CD4-positive, alpha-beta T cell (primary cell): Measurements from ENCODE around the gene CHD9NB. TPM values are rescaled to one million over a fixed set of nuclear protein-coding genes. Genes with fewer than 3 reads are reported as not detected.

Experiments used
- ATAC-seq: fragments of 200-7000 bp; cut with Tn5 transposase; one replicate; pipeline ENCODE4 v1.10.0; 2022; ENCODE audit warnings: mild to moderate bottlenecking; ENCODE audit not compliant: poor library complexity
- CTCF ChIA-PET: fragments of 350-600 bp; sonication (Branson Sonifier 250); formaldehyde crosslinking; loops from one replicate; lab custom pipeline; 2021; ENCODE audit warnings: antibody characterized with exemption, inconsistent platforms; lab: Charles Lee
- POLR2A ChIA-PET: fragments of 350-600 bp; sonication (Branson Sonifier 250); formaldehyde crosslinking; loops from one replicate; lab custom pipeline; 2021; ENCODE audit warnings: antibody characterized with exemption, inconsistent platforms; lab: Charles Lee
- DNase-seq, 14 experiments: peaks; one replicate each; pipeline ENCODE4 v3.0.0-alpha.2; 2013 to 2020; ENCODE audit warnings: mixed read lengths in 2 of 14
- H3K27ac ChIP-seq, 2 donors: one replicate each; pipeline versions ENCODE4 v1.5.1 to v1.7.0; 2013; ENCODE audit warnings: low read length in 2 of 2, low read depth in 1 of 2, mild to moderate bottlenecking in 1 of 2
- H3K27me3 ChIP-seq, 2 experiments: 1 replicate in 1 of 2; 2 replicates in 1 of 2; pipeline versions ENCODE4 v1.6.1 to v1.7.0; 2013; ENCODE audit warnings: low read length in 2 of 2, control low read depth in 1 of 2, mild to moderate bottlenecking in 1 of 2, moderate library complexity in 1 of 2; ENCODE audit not compliant: insufficient read depth in 2 of 2, control insufficient read depth in 1 of 2
- H3K36me3 ChIP-seq: one replicate; pipeline ENCODE4 v1.6.1; 2013; ENCODE audit warnings: low read length, control low read depth; ENCODE audit not compliant: insufficient read depth
- H3K4me1 ChIP-seq: one replicate; pipeline ENCODE4 v1.6.1; 2013; ENCODE audit warnings: low read length, control low read depth; ENCODE audit not compliant: insufficient read depth
- H3K4me3 ChIP-seq: one replicate; pipeline ENCODE4 v1.5.1; 2013; ENCODE audit warnings: mild to moderate bottlenecking, low read length, moderate library complexity
- H3K9me3 ChIP-seq, 2 experiments: 1 replicate in 1 of 2; 2 replicates in 1 of 2; pipeline versions ENCODE4 v1.6.1 to v1.7.0; 2013; ENCODE audit warnings: low read length in 2 of 2, mild to moderate bottlenecking in 2 of 2, control low read depth in 1 of 2, moderate library complexity in 1 of 2; ENCODE audit not compliant: control insufficient read depth in 1 of 2, insufficient read depth in 1 of 2
- H3K27ac Mint-ChIP-seq: one replicate; pipeline ENCODE4 v1.8.0; 2020; ENCODE audit warnings: mixed read lengths
- H3K27me3 Mint-ChIP-seq: one replicate; pipeline ENCODE4 v1.8.0; 2021; ENCODE audit warnings: mixed read lengths
- H3K36me3 Mint-ChIP-seq: one replicate; pipeline ENCODE4 v1.8.0; 2021; ENCODE audit warnings: low read depth, mixed read lengths
- H3K4me1 Mint-ChIP-seq: one replicate; pipeline ENCODE4 v1.8.0; 2021; ENCODE audit warnings: low read depth, mixed read lengths
- H3K4me3 Mint-ChIP-seq: one replicate; pipeline ENCODE4 v1.8.0; 2020; ENCODE audit warnings: mild to moderate bottlenecking, mixed read lengths
- H3K9me3 Mint-ChIP-seq: one replicate; pipeline ENCODE4 v1.8.0; 2020; ENCODE audit warnings: mixed read lengths
- intact Hi-C, 2 experiments: fragments of 100-400 bp; cut with DNase I in 1 of 2; cut with micrococcal nuclease in 1 of 2; formaldehyde crosslinking; loops; one replicate each; pipeline versions ENCODE4 v1.15.1 to v1.9.0; 2023 to 2025; cut with DNase I, micrococcal nuclease
- total RNA-seq, 174 experiments: library from RNA in 2 of 174; stranded (reverse) in 2 of 174; gene quantifications; one replicate each; pipeline ENCODE4 v1.2.3 and lab custom pipeline; 2021 to 2026
- TF ChIP-seq, protein P1 (sequence below): fragments of 200-600 bp; IDR thresholded peaks from one replicate; pipeline ENCODE4 v1.8.0; 2022; ENCODE audit warnings: antibody characterized with exemption, mild to moderate bottlenecking

CHD9NB gene
- total RNA-seq, 2 experiments from 2014 or later, result not detected

DNA sequence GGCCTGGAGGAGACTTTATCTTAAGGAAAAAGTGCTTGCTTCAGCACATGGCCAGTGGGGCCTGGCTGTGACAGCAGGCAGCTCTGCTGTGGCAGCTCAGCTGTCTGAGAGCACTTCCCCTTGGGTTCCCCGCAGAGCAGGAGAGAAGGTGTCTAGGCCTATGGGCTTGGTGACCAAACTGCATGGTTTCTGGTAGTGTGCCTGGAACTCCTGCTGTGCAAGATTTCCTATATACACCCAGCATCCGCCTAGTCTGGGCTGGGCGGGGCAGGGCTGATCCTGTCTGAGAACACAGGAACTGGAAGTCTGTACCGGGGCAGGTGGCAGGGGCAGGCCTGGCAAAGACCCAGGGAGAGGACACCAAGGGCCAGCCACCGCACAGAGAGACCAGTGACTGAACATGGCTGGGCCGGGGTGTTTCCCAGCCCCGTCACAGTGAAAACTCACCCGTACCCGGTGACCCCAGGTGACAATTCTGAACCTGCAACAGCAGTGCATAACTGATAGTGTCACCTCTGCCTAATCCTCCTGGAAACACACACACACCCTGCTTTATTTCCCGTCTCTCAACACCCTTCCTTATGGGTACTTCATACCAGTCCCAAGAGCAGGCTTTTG, 41.4 kb upstream of the CHD9NB start:
- TF ChIP-seq, protein P1, sequence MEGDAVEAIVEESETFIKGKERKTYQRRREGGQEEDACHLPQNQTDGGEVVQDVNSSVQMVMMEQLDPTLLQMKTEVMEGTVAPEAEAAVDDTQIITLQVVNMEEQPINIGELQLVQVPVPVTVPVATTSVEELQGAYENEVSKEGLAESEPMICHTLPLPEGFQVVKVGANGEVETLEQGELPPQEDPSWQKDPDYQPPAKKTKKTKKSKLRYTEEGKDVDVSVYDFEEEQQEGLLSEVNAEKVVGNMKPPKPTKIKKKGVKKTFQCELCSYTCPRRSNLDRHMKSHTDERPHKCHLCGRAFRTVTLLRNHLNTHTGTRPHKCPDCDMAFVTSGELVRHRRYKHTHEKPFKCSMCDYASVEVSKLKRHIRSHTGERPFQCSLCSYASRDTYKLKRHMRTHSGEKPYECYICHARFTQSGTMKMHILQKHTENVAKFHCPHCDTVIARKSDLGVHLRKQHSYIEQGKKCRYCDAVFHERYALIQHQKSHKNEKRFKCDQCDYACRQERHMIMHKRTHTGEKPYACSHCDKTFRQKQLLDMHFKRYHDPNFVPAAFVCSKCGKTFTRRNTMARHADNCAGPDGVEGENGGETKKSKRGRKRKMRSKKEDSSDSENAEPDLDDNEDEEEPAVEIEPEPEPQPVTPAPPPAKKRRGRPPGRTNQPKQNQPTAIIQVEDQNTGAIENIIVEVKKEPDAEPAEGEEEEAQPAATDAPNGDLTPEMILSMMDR, result no peak
- Mint-ChIP-seq H3K9me3 (no peaks in the 10 kb centered on the region), H3K4me1 (peaks cover 24% of the 10 kb centered on the region), H3K27ac (peak overlapping the region; percentile 67), H3K4me3 (no peak overlapping the region), H3K36me3 (no peaks in the 10 kb centered on the region), H3K27me3 (no peaks in the 10 kb centered on the region)
- Histone ChIP-seq H3K36me3 (no peaks in the 10 kb centered on the region), H3K4me3 (no peak overlapping the region), H3K9me3 (no peaks in the 10 kb centered on the region), H3K4me1 (peaks cover 53% of the 10 kb centered on the region), H3K27me3 (no peaks in the 10 kb centered on the region), H3K27ac (peak overlapping the region in 1 of 2 donors; percentile 48)
- ChIA-PET POLR2A (no interaction called here), CTCF (no interaction called here)
- ATAC-seq (peak; percentile 60), DNase-seq (peak in 9 of 14 experiments; percentile 5 to 76 (median 25))
- intact Hi-C loops, result no loop called here

DNA sequence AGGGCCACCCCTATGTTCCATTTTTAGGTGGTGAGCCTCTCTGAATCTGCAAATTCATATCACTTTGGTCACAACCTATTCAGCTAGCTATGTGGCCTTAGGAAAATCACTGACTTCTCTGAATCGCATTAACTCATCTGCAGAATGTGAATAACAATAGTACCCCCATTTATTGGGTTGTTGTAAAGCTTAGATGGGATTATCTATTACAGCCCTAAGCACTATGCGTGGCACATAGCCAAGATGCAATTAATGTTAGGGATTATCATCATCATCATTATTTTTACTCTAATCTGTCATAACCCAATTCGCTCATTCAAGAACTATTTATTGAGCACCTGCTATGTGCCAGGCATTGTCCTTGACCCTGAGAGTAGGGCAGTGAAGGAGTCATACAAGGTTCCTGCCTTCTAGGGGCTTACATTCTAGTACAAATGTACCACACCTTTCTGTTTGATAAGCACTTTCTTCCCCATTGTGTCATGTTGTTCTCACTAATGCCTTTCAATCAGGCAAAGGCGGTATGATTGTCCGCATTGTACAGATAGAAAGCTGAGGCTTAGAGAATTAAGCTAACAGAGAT, 40.6 kb upstream of the CHD9NB start:
- Histone ChIP-seq H3K4me3 (no peak overlapping the region), H3K4me1 (peaks cover 44% of the 10 kb centered on the region), H3K27ac (no peak overlapping the region), H3K27me3 (no peaks in the 10 kb centered on the region), H3K36me3 (no peaks in the 10 kb centered on the region), H3K9me3 (no peaks in the 10 kb centered on the region)
- ATAC-seq (no peak), DNase-seq (no peak)
- intact Hi-C loops, result no loop called here
- Mint-ChIP-seq H3K36me3 (no peaks in the 10 kb centered on the region), H3K27me3 (no peaks in the 10 kb centered on the region), H3K9me3 (no peaks in the 10 kb centered on the region), H3K4me1 (peaks cover 17% of the 10 kb centered on the region), H3K4me3 (no peak overlapping the region), H3K27ac (peak overlapping the region; percentile 67)
- POLR2A ChIA-PET, result interaction anchor here (0.6 kb wide), 1 partner anchor 104 kb away, joined by 3 read pairs; no protein-coding TSS in a partner anchor
- TF ChIP-seq, protein P1, result no peak
- CTCF ChIA-PET, result no interaction called here

DNA sequence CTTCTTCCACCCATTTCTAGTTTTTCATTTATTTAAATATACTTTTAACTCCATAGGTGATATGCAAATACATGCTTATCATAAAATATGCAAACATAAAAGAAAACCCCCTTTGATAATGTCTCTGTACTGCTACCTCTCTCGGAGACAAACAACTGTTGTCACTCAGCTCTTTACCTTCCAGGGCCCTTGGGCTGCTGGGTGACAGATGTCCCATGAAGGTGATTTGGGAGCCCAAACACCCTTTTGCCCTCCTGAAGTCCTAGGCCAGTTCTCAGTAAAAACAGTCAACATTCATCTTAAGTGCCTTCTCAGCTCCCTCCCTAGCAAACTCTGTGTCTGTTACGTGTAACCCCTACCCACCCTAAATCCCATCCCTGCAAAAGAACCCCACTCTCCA, 39.6 kb upstream of the CHD9NB start:
- Histone ChIP-seq H3K9me3 (no peaks in the 10 kb centered on the region), H3K36me3 (no peaks in the 10 kb centered on the region), H3K27ac (no peak overlapping the region), H3K4me1 (peaks cover 40% of the 10 kb centered on the region), H3K4me3 (no peak overlapping the region), H3K27me3 (no peaks in the 10 kb centered on the region)
- no peaks in the 10 kb centered on the region for H3K9me3 Mint-ChIP-seq
- no peaks in the 10 kb centered on the region for H3K27me3 Mint-ChIP-seq
- ChIA-PET POLR2A (no interaction called here), CTCF (no interaction called here)
- peaks cover 17% of the 10 kb centered on the region for H3K4me1 Mint-ChIP-seq
- H3K4me3 Mint-ChIP-seq, result no peak overlapping the region
- ATAC-seq (no peak), DNase-seq (no peak)
- H3K27ac Mint-ChIP-seq, result no peak overlapping the region
- intact Hi-C loops, result no loop called here
- no peaks in the 10 kb centered on the region for H3K36me3 Mint-ChIP-seq
- TF ChIP-seq, protein P1, result no peak
